ENCODE results near the gene EPHB1.

- no peak for TF ChIP-seq ZNF274 (IDR thresholded peaks at IDR 0.05; ENCODE audit: low read depth, low read length)
- no peak for TF ChIP-seq SUZ12 (IDR thresholded peaks at IDR 0.05; ENCODE audit: extremely low read depth, insufficient read depth, insufficient read length)
Measured at GRCh38 chr3:134876836-134877235, 81.8 kb downstream of the EPHB1 start.

Data from NT2/D1 (cell line).